ENCODE data around the gene RUNX3. TPM values are rescaled to one million over a fixed set of nuclear protein-coding genes. Genes with fewer than 3 reads are reported as not detected.
A peak's percentile ranks its signal among the peaks of the same experiment; 100 is the strongest.

Gene RUNX3
- total RNA-seq, 1 experiment from 2014 or later = 10.7 TPM

- in situ Hi-C loops (cut with HindIII; ENCODE audit: low pct_unique_long_range_greater_than_20kb, low sequenced_read_pairs) = no loop called here
- no peak for DNase-seq (ENCODE audit: low read depth, low spot score)
Measured at GRCh38 chr1:24935196-24935526, 5.1 kb upstream of the RUNX3 start.

- in situ Hi-C loops (cut with HindIII; ENCODE audit: low pct_unique_long_range_greater_than_20kb, low sequenced_read_pairs) = no loop called here
- no peak for DNase-seq (ENCODE audit: low read depth, low spot score)
Measured at GRCh38 chr1:24934310-24935195, 4.5 kb upstream of the RUNX3 start.

GRCh38 chr1:24933468-24933867, 3.4 kb upstream of the RUNX3 start:
- in situ Hi-C loops (cut with HindIII; ENCODE audit: low pct_unique_long_range_greater_than_20kb, low sequenced_read_pairs) = no loop called here
- DNase-seq (ENCODE audit: low read depth, low spot score) = no peak

GRCh38 chr1:24932725-24933294, 2.7 kb upstream of the RUNX3 start:
- in situ Hi-C loops (cut with HindIII; ENCODE audit: low pct_unique_long_range_greater_than_20kb, low sequenced_read_pairs) = no loop called here
- no peak for DNase-seq (ENCODE audit: low read depth, low spot score)

- DNase-seq (ENCODE audit: low read depth, low spot score) = no peak
Measured at GRCh38 chr1:24932284-24932683, 2.2 kb upstream of the RUNX3 start.

GRCh38 chr1:24931468-24932231, 1.6 kb upstream of the RUNX3 start:
- no peak for DNase-seq (ENCODE audit: low read depth, low spot score)
- in situ Hi-C loops (cut with HindIII; ENCODE audit: low pct_unique_long_range_greater_than_20kb, low sequenced_read_pairs) = no loop called here

More at GRCh38 chr1:24932284-24932683, 2.2 kb upstream of the RUNX3 start:
- in situ Hi-C loops (cut with HindIII; ENCODE audit: low pct_unique_long_range_greater_than_20kb, low sequenced_read_pairs) = no loop called here

GRCh38 chr1:24931146-24931467, 1.0 kb upstream of the RUNX3 start:
- in situ Hi-C loops (cut with HindIII; ENCODE audit: low pct_unique_long_range_greater_than_20kb, low sequenced_read_pairs) = no loop called here
- no peak for DNase-seq (ENCODE audit: low read depth, low spot score)

- in situ Hi-C loops (cut with HindIII; ENCODE audit: low pct_unique_long_range_greater_than_20kb, low sequenced_read_pairs) = no loop called here
Measured at GRCh38 chr1:24929398-24930259, 447 bp downstream of the RUNX3 start.

GRCh38 chr1:24928689-24929397, 1.2 kb downstream of the RUNX3 start:
- no peak for DNase-seq (ENCODE audit: low read depth, low spot score)
- in situ Hi-C loops (cut with HindIII; ENCODE audit: low pct_unique_long_range_greater_than_20kb, low sequenced_read_pairs) = no loop called here

More at GRCh38 chr1:24929398-24930259, 447 bp downstream of the RUNX3 start:
- peak; percentile 33 for DNase-seq (ENCODE audit: low read depth, low spot score)

- in situ Hi-C loops (cut with HindIII; ENCODE audit: low pct_unique_long_range_greater_than_20kb, low sequenced_read_pairs) = no loop called here
- DNase-seq (ENCODE audit: low read depth, low spot score) = no peak
Measured at GRCh38 chr1:24927988-24928688, 1.9 kb downstream of the RUNX3 start.

GRCh38 chr1:24927473-24927872, 2.6 kb downstream of the RUNX3 start:
- in situ Hi-C loops (cut with HindIII; ENCODE audit: low pct_unique_long_range_greater_than_20kb, low sequenced_read_pairs) = no loop called here

GRCh38 chr1:24926563-24927249, 3.4 kb downstream of the RUNX3 start:
- in situ Hi-C loops (cut with HindIII; ENCODE audit: low pct_unique_long_range_greater_than_20kb, low sequenced_read_pairs) = no loop called here
- peak; percentile 53 for DNase-seq (ENCODE audit: low read depth, low spot score)

More at GRCh38 chr1:24927473-24927872, 2.6 kb downstream of the RUNX3 start:
- no peak for DNase-seq (ENCODE audit: low read depth, low spot score)

GRCh38 chr1:24925963-24926362, 4.1 kb downstream of the RUNX3 start:
- in situ Hi-C loops (cut with HindIII; ENCODE audit: low pct_unique_long_range_greater_than_20kb, low sequenced_read_pairs) = no loop called here
- no peak for DNase-seq (ENCODE audit: low read depth, low spot score)

- in situ Hi-C loops (cut with HindIII; ENCODE audit: low pct_unique_long_range_greater_than_20kb, low sequenced_read_pairs) = no loop called here
- DNase-seq (ENCODE audit: low read depth, low spot score) = no peak
Measured at GRCh38 chr1:24925082-24925779, 4.8 kb downstream of the RUNX3 start.

- in situ Hi-C loops (cut with HindIII; ENCODE audit: low pct_unique_long_range_greater_than_20kb, low sequenced_read_pairs) = loop anchor here (25.0 kb wide), 1 partner anchor 89 kb away; no protein-coding TSS in a partner anchor
- DNase-seq (ENCODE audit: low read depth, low spot score) = no peak
Measured at GRCh38 chr1:24923485-24924113, 6.5 kb downstream of the RUNX3 start.

Data from SK-MEL-5 (cell line).